ENCODE data around the gene TLE3. TPM values are rescaled to one million over a fixed set of nuclear protein-coding genes. Genes with fewer than 3 reads are reported as not detected.

Gene TLE3
- total and polyA plus RNA-seq, 2 of the 4 experiments (the other 2 are of a cell fraction): 6.5 to 16.3 TPM

DNA sequence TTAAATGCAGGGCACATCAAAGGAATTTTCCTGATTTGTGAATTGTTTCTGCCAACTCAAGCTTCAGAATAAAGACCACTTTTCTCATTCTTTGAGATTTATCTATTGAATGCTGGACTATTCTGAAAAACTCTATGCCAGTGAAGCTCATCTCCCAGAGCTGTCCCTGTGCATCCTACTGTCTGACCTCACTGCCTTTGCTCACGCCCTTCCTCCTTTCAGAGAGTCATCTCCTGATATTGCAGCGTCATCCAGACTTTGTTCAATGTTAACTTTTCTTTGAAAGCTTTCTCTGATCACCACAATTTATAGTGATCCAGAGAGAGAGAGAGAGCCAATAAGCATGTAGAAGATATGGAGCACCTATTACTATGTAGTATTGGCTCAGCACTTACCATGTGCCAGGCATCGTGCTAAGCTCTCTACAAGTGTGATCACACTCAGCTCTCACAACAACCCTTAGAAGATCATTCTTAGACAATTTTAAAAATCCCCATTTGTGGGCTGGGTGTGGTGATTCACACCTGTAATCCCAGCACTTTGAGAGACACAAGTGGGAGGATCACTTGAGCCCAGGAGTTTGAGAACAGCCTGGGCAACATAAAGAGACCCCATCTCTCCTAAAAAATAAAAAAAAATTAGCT is 30.2 kb upstream of the TLE3 start:
- no TSS peak for BruUV-seq (replicated peaks)
- Histone ChIP-seq H3K9ac (ENCODE audit: low read depth, low read length) (no peak overlapping the region), H3K36me3 (ENCODE audit: control insufficient read depth, insufficient read depth, low read length) (no peaks in the 10 kb centered on the region), H4K91ac (ENCODE audit: insufficient read depth, low read depth, low read length) (no peak overlapping the region), H3K9me1 (ENCODE audit: insufficient read depth, low read length) (no peaks in the 10 kb centered on the region), H4K20me1 (ENCODE audit: insufficient read depth, low read length) (no peaks in the 10 kb centered on the region), H3K4ac (ENCODE audit: low read depth, low read length) (no peak overlapping the region), H3K4me2 (ENCODE audit: low read depth, low read length) (no peak overlapping the region), H3K27me3 (ENCODE audit: control insufficient read depth, insufficient read depth, low read length) (peaks cover 74% of the 10 kb centered on the region), H2BK120ac (ENCODE audit: low read depth, low read length) (no peak overlapping the region), H3K4me3 (ENCODE audit: insufficient read depth, low read depth, low read length) (no peak overlapping the region), H3K9me3 (ENCODE audit: control insufficient read depth, insufficient read depth, low read length) (peaks cover 5% of the 10 kb centered on the region), H3K14ac (replicated peaks; ENCODE audit: low read depth, low read length) (no peak overlapping the region), H4K8ac (ENCODE audit: low read depth in 2 of 2, low read length in 2 of 2) (no peak overlapping the region), H2BK20ac (ENCODE audit: low read depth, low read length) (no peak overlapping the region), H3K79me1 (ENCODE audit: low read depth in 1 of 2, low read length in 2 of 2) (no peaks in the 10 kb centered on the region), H2BK15ac (ENCODE audit: low read depth, low read length) (no peak overlapping the region), H3K27ac (ENCODE audit: insufficient read depth, low read length) (no peak overlapping the region), H3K23ac (ENCODE audit: low read depth, low read length) (no peak overlapping the region), H3K18ac (ENCODE audit: low read depth, low read length) (no peak overlapping the region), H2AK5ac (ENCODE audit: low read depth, low read length) (no peak overlapping the region), H2AFZ (replicated peaks; ENCODE audit: low read length, poor library complexity) (no peak overlapping the region), H3K56ac (ENCODE audit: extremely low read depth, insufficient read depth, low read length) (no peak overlapping the region), H4K5ac (ENCODE audit: low read depth, low read length) (no peak overlapping the region), H2AK9ac (replicated peaks; ENCODE audit: low read depth, low read length, poor library complexity) (no peak overlapping the region), H2BK5ac (ENCODE audit: low read depth, low read length, poor library complexity, severe bottlenecking) (no peak overlapping the region), H3K4me1 (ENCODE audit: control insufficient read depth, insufficient read depth, low read length) (no peaks in the 10 kb centered on the region)
- TF ChIP-seq FOS (IDR thresholded peaks at IDR 0.05; ENCODE audit: low read depth, low read length) (no peak), POLR2A (IDR thresholded peaks at IDR 0.05; ENCODE audit: low read depth, low read length) (no peak), MXI1 (IDR thresholded peaks at IDR 0.05; ENCODE audit: borderline replicate concordance, low read depth, low read length) (no peak), SMC3 (IDR thresholded peaks at IDR 0.05; ENCODE audit: low read depth, low read length) (no peak), CHD1 (IDR thresholded peaks at IDR 0.05; ENCODE audit: low read depth, low read length) (no peak), CEBPB (IDR thresholded peaks at IDR 0.05; ENCODE audit: low read depth, low read length) (no peak), NFE2L2 (IDR thresholded peaks at IDR 0.05; ENCODE audit: low read depth, low read length) (no peak), RCOR1 (IDR thresholded peaks at IDR 0.05; ENCODE audit: insufficient replicate concordance, low read length) (no peak), RFX5 (IDR thresholded peaks at IDR 0.05; ENCODE audit: low read depth, low read length) (no peak), MAZ (IDR thresholded peaks at IDR 0.05; ENCODE audit: borderline replicate concordance, low read depth, low read length) (no peak), RAD21 (IDR thresholded peaks at IDR 0.05; ENCODE audit: low read length) (no peak), MAFK (IDR thresholded peaks at IDR 0.05; ENCODE audit: low read depth, low read length) (no peak), BHLHE40 (IDR thresholded peaks at IDR 0.05; ENCODE audit: low read depth, low read length) (no peak), USF2 (IDR thresholded peaks at IDR 0.05; ENCODE audit: low read depth, low read length) (no peak)
- TF ChIP-seq, protein P1, sequence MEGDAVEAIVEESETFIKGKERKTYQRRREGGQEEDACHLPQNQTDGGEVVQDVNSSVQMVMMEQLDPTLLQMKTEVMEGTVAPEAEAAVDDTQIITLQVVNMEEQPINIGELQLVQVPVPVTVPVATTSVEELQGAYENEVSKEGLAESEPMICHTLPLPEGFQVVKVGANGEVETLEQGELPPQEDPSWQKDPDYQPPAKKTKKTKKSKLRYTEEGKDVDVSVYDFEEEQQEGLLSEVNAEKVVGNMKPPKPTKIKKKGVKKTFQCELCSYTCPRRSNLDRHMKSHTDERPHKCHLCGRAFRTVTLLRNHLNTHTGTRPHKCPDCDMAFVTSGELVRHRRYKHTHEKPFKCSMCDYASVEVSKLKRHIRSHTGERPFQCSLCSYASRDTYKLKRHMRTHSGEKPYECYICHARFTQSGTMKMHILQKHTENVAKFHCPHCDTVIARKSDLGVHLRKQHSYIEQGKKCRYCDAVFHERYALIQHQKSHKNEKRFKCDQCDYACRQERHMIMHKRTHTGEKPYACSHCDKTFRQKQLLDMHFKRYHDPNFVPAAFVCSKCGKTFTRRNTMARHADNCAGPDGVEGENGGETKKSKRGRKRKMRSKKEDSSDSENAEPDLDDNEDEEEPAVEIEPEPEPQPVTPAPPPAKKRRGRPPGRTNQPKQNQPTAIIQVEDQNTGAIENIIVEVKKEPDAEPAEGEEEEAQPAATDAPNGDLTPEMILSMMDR (conservative IDR thresholded peaks at IDR 0.05; ENCODE audit: low read depth, low read length): no peak
- TF ChIP-seq, protein P2, sequence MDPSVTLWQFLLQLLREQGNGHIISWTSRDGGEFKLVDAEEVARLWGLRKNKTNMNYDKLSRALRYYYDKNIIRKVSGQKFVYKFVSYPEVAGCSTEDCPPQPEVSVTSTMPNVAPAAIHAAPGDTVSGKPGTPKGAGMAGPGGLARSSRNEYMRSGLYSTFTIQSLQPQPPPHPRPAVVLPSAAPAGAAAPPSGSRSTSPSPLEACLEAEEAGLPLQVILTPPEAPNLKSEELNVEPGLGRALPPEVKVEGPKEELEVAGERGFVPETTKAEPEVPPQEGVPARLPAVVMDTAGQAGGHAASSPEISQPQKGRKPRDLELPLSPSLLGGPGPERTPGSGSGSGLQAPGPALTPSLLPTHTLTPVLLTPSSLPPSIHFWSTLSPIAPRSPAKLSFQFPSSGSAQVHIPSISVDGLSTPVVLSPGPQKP (IDR thresholded peaks at IDR 0.05; ENCODE audit: borderline replicate concordance, low read depth, low read length): no peak
- ChIA-PET POLR2A (ENCODE audit: unreplicated experiment) (no interaction called here), CTCF (no interaction called here)
- WGBS, 2 experiments (ENCODE audit: extremely low coverage in 2 of 2, insufficient read length in 1 of 2): no CpG with 5 or more reads among the region's 3 CpGs
- ATAC-seq (ENCODE audit: low read depth) (no peak), DNase-seq (no peak)
- dilution Hi-C loops (cut with HindIII; ENCODE audit: low sequenced_read_pairs, unreplicated experiment) (no loop called here), in situ Hi-C loops (cut with MboI; ENCODE audit: low sequenced_read_pairs) (no loop called here), intact Hi-C loops (cut with micrococcal nuclease) (no loop called here)
